B cell (primary cell): ENCODE data around the gene GALM. TPM values are rescaled to one million over a fixed set of nuclear protein-coding genes. Genes with fewer than 3 reads are reported as not detected.
A peak's percentile ranks its signal among the peaks of the same experiment; 100 is the strongest.

ENCODE experiments used
- ATAC-seq: fragments of 200-7000 bp; cut with Tn5 transposase; one replicate; pipeline ENCODE4 v1.10.0; 2021; ENCODE audit warnings: low read depth, mild to moderate bottlenecking, moderate number of reproducible peaks, moderate library complexity
- CTCF ChIA-PET: fragments of 350-600 bp; sonication (Branson Sonifier 250); formaldehyde crosslinking; loops from one replicate; lab custom pipeline; 2021; ENCODE audit warnings: antibody characterized with exemption, inconsistent platforms; lab: Charles Lee
- POLR2A ChIA-PET: fragments of 350-600 bp; sonication (Branson Sonifier 250); formaldehyde crosslinking; loops from one replicate; lab custom pipeline; 2021; ENCODE audit warnings: antibody characterized with exemption; lab: Charles Lee
- DNase-seq: peaks from one replicate; pipeline ENCODE4 v3.0.0; 2013
- H2AFZ ChIP-seq: 2 replicates; pipeline ENCODE4 v1.6.1; 2012; ENCODE audit warnings: mild to moderate bottlenecking, low read depth, low read length; ENCODE audit not compliant: insufficient read depth, poor library complexity, severe bottlenecking
- H3K27ac ChIP-seq, 2 donors: 1 replicate in 1 of 2; 2 replicates in 1 of 2; pipeline ENCODE4 v1.5.1; 2012 to 2013; ENCODE audit warnings: low read length in 2 of 2, mild to moderate bottlenecking in 2 of 2, moderate library complexity in 1 of 2
- H3K27me3 ChIP-seq, 4 experiments: fragments of 200-600 bp in 1 of 4; sonication (generic) in 1 of 4; replicated peaks in 1 of 4; 1 replicate in 2 of 4; 2 replicates in 2 of 4; pipeline versions ENCODE4 v1.6.1 to v1.7.0; 2013 to 2016; ENCODE audit warnings: low read length in 3 of 4, mild to moderate bottlenecking in 2 of 4, mixed read lengths in 1 of 4, moderate library complexity in 1 of 4; ENCODE audit not compliant: insufficient read depth in 4 of 4, control insufficient read depth in 3 of 4; ENCODE audit errors: control extremely low read depth in 1 of 4
- H3K36me3 ChIP-seq, 2 experiments: replicated peaks in 1 of 2; 1 replicate in 1 of 2; 2 replicates in 1 of 2; pipeline versions ENCODE4 v1.6.1 to v1.7.1; 2013; ENCODE audit warnings: low read length in 1 of 2; ENCODE audit not compliant: insufficient read depth in 2 of 2, control insufficient read depth in 1 of 2; ENCODE audit errors: control extremely low read depth in 1 of 2, extremely low read depth in 1 of 2
- H3K4me1 ChIP-seq, 2 donors: fragments of 200-600 bp in 1 of 2; sonication (generic) in 1 of 2; 1 replicate in 1 of 2; 2 replicates in 1 of 2; pipeline versions ENCODE4 v1.5.1 to v1.6.1; 2013 to 2017; ENCODE audit warnings: low read length in 2 of 2; ENCODE audit not compliant: control insufficient read depth in 2 of 2, insufficient read depth in 2 of 2
- H3K4me2 ChIP-seq: replicated peaks from 2 replicates; pipeline ENCODE3; 2012; ENCODE audit warnings: mild to moderate bottlenecking, low read depth, low read length; ENCODE audit not compliant: poor library complexity, severe bottlenecking
- H3K4me3 ChIP-seq, 5 experiments: fragments of 200-600 bp in 1 of 5; sonication (generic) in 1 of 5; 1 replicate in 3 of 5; 2 replicates in 2 of 5; pipeline versions ENCODE4 v1.5.1 to v1.7.0; 2011 to 2016; ENCODE audit warnings: low read length in 4 of 5, mild to moderate bottlenecking in 4 of 5, low read depth in 2 of 5, control low read depth in 1 of 5, moderate library complexity in 1 of 5; ENCODE audit not compliant: insufficient read depth in 1 of 5; ENCODE audit errors: control extremely low read depth in 1 of 5, extremely low read depth in 1 of 5
- H3K79me2 ChIP-seq: fragments of 200-600 bp; sonication (generic); one replicate; pipeline ENCODE4 v1.6.0; 2016; ENCODE audit warnings: low read length; ENCODE audit not compliant: control insufficient read depth, insufficient read depth
- H3K9ac ChIP-seq: fragments of 200-600 bp; sonication (generic); 2 replicates; pipeline ENCODE4 v1.6.1; 2017; ENCODE audit warnings: mild to moderate bottlenecking, low read length, moderate library complexity
- H3K9me3 ChIP-seq, 3 donors: one replicate each; pipeline versions ENCODE4 v1.6.1 to v1.7.1; 2013; ENCODE audit warnings: low read length in 2 of 3; ENCODE audit not compliant: control insufficient read depth in 2 of 3, insufficient read depth in 1 of 3; ENCODE audit errors: control extremely low read depth in 1 of 3
- H4K20me1 ChIP-seq: 2 replicates; pipeline ENCODE4 v1.6.0; 2012; ENCODE audit warnings: mild to moderate bottlenecking, low read length; ENCODE audit not compliant: insufficient read depth, control insufficient read depth, poor library complexity, severe bottlenecking
- H3K27ac Mint-ChIP-seq: one replicate; pipeline ENCODE4 v1.8.0; 2021; ENCODE audit warnings: mixed read lengths
- H3K27me3 Mint-ChIP-seq: one replicate; pipeline ENCODE4 v1.8.0; 2021; ENCODE audit warnings: mixed read lengths
- H3K4me1 Mint-ChIP-seq: one replicate; pipeline ENCODE4 v1.8.0; 2021; ENCODE audit warnings: mixed read lengths
- H3K4me3 Mint-ChIP-seq: one replicate; pipeline ENCODE4 v1.8.0; 2021; ENCODE audit warnings: mixed read lengths
- H3K9me3 Mint-ChIP-seq: one replicate; pipeline ENCODE4 v1.8.0; 2022; ENCODE audit warnings: mixed read lengths; ENCODE audit not compliant: insufficient read depth
- CTCF ChIP-seq: fragments of 200-600 bp; IDR thresholded peaks from one replicate; pipeline ENCODE4 v1.8.0; 2022; ENCODE audit warnings: antibody characterized with exemption, mild to moderate bottlenecking
- EZH2 ChIP-seq: IDR thresholded peaks from 2 replicates; pipeline ENCODE4 v1.6.1; 2012; ENCODE audit warnings: borderline replicate concordance, low read depth, mild to moderate bottlenecking, moderate library complexity, low read length; ENCODE audit not compliant: insufficient read depth, poor library complexity, severe bottlenecking
- WGBS: methylation state at CpG from one replicate; pipeline ENCODE4 v1.1.5; 2013; ENCODE audit warnings: missing lambda C conversion rate; ENCODE audit not compliant: insufficient coverage; 5-methylcytosine and 5-hydroxymethylcytosine counted together
- intact Hi-C: fragments of 100-400 bp; cut with micrococcal nuclease; formaldehyde crosslinking; loops from one replicate; pipeline ENCODE4 v1.10.0; 2022
- polyA plus RNA-seq: library from polyadenylated mRNA; depleted of rRNA; stranded (reverse); fragments of >200 nt; gene quantifications from 2 replicates; pipeline ENCODE4 v1.2.3, GENCODE V29; 2012
- total RNA-seq, 2 donors: library from RNA; stranded (reverse); fragments of 120-200 nt in 1 of 2; gene quantifications; 1 replicate in 1 of 2; 2 replicates in 1 of 2; pipeline versions ENCODE4 v1.2.3 to v1.2.4, GENCODE V29; 2013 to 2022

Gene GALM
- total and polyA plus RNA-seq, 2 donors (not counting 1 experiment from before 2014, with no cell fraction given) = 5.1 to 9.7 TPM

- Mint-ChIP-seq H3K4me1 (peaks cover 54% of the 10 kb centered on the region), H3K27ac (peak within 1 kb of the TSS; percentile 99), H3K4me3 (peak within 1 kb of the TSS; percentile 99), H3K9me3 (no peaks in the 10 kb centered on the region), H3K27me3 (no peaks in the 10 kb centered on the region)
- peak; percentile 77 for ATAC-seq
- no peaks in the 10 kb centered on the region for H3K27me3 ChIP-seq
- ChIA-PET CTCF (interaction anchor here (0.9 to 1.9 kb wide), 2 partner anchors 10 to 169 kb away, joined by 4 to 9 read pairs; no protein-coding TSS in a partner anchor), POLR2A (interaction anchor here (0.6 to 2.3 kb wide), 20 partner anchors 9 to 377 kb away, joined by 3 to 18 read pairs (median 5); partner anchors contain the start of genes ATL2, DHX57, GALM and GEMIN6)
- peaks cover 20 to 39% of the 10 kb centered on the region in 2 experiments for H3K36me3 ChIP-seq
- peaks cover 39% of the 10 kb centered on the region for H4K20me1 ChIP-seq
- no peaks in the 10 kb centered on the region for H3K9me3 ChIP-seq
- WGBS = 0% methylated on average over 66 of the region's 68 CpGs
- peaks cover 58% of the 10 kb centered on the region for H3K79me2 ChIP-seq
- intact Hi-C loops = loop anchor here (1.0 to 5.0 kb wide), 8 partner anchors 27 to 378 kb away; partner anchors contain the start of genes ATL2, GALM and GEMIN6
- H3K27ac ChIP-seq = peak within 1 kb of the TSS; percentile 98 to 99
- peak within 1 kb of the TSS; percentile 85 for H3K4me2 ChIP-seq
- TF ChIP-seq CTCF (no peak), EZH2 (no peak)
- H2AFZ ChIP-seq = peak within 1 kb of the TSS; percentile 98
- peak within 1 kb of the TSS; percentile 100 for H3K9ac ChIP-seq
- peak within 1 kb of the TSS; percentile 78 to 100 (median 98) for H3K4me3 ChIP-seq
- peaks cover 39 to 46% of the 10 kb centered on the region in 2 donors for H3K4me1 ChIP-seq
- peak; percentile 99 for DNase-seq
These were observed 85.1 kb downstream of the GALM start, which contains the start of gene SRSF7 for GRCh38 chr2:38750891-38751595. SRSF7 (minus strand) TSS chr2:38751361; CDS start chr2:38751256, 105 bp downstream.
